Psoas muscle (tissue), 8 donors: ENCODE data around the gene KCTD2. TPM values are rescaled to one million over a fixed set of nuclear protein-coding genes. Genes with fewer than 3 reads are reported as not detected.
A peak's percentile ranks its signal among the peaks of the same experiment; 100 is the strongest.
"Not testable (repeated sequence)": the region's sequence is repeated elsewhere in the genome, so short reads cannot be mapped to it uniquely, and the experiment has no call there.

Experiments used
- ATAC-seq, 4 donors: fragments of 200-7000 bp; cut with Tn5 transposase; one replicate each; pipeline ENCODE4 v1.9.1; 2020; ENCODE audit warnings: moderate library complexity in 3 of 4, mild to moderate bottlenecking in 2 of 4
- DNase-seq, 2 donors: peaks; one replicate each; pipeline ENCODE4 v3.0.0-alpha.2; 2020
- H3K27ac ChIP-seq: fragments of 200-600 bp; one replicate; pipeline ENCODE4 v1.8.0; 2022
- H3K27me3 ChIP-seq, 3 donors: fragments of 200-600 bp in 1 of 3; one replicate each; pipeline versions ENCODE4 v1.6.1 to v1.8.0; 2013 to 2022; ENCODE audit warnings: low read length in 2 of 3, mild to moderate bottlenecking in 2 of 3, moderate library complexity in 1 of 3; ENCODE audit not compliant: insufficient read depth in 3 of 3
- H3K36me3 ChIP-seq, 2 donors: fragments of 200-600 bp in 1 of 2; one replicate each; pipeline versions ENCODE4 v1.6.1 to v1.8.0; 2013 to 2022; ENCODE audit warnings: low read depth in 1 of 2, mild to moderate bottlenecking in 1 of 2, moderate library complexity in 1 of 2; ENCODE audit not compliant: insufficient read depth in 1 of 2
- H3K4me1 ChIP-seq: fragments of 200-600 bp; one replicate; pipeline ENCODE4 v1.8.0; 2022
- H3K4me3 ChIP-seq: fragments of 200-600 bp; one replicate; pipeline ENCODE4 v1.8.0; 2022; ENCODE audit warnings: mild to moderate bottlenecking
- H3K9me3 ChIP-seq: fragments of 200-600 bp; one replicate; pipeline ENCODE4 v1.8.0; 2022
- CTCF ChIP-seq: fragments of 200-600 bp; IDR thresholded peaks from one replicate; pipeline ENCODE4 v1.8.0; 2022; ENCODE audit warnings: antibody characterized with exemption
- WGBS, 3 donors: extraction: QIAGEN DNeasy Blood & Tissue Kit; methylation state at CpG; one replicate each; pipeline versions ENCODE4 v1.1.6 to v1.1.7; 2013; 5-methylcytosine and 5-hydroxymethylcytosine counted together
- intact Hi-C, 2 donors: fragments of 100-400 bp; cut with DNase I; formaldehyde crosslinking; loops; one replicate each; pipeline versions ENCODE4 v1.11.0 to v1.14.2; 2022
- polyA plus RNA-seq, 3 donors: library from polyadenylated mRNA; stranded (reverse); fragments of 200-250 nt; gene quantifications; one replicate each; pipeline ENCODE4 v1.2.3, GENCODE V29; 2013
- total RNA-seq, 4 donors: library from RNA; stranded (reverse); fragmentation: NEBNext Ultra II Directional in 2 of 4; extraction: Animal tissue kit (Norgen Biotek cat#: 25700) in 2 of 4; gene quantifications; one replicate each; pipeline versions ENCODE4 v1.2.1 to v1.2.4, GENCODE V29; 2021 to 2023
- donor health status: healthy with polysubstance abuse.
- donor health status: DM: no; HTN: no; CAD: no; lungs with moderate emphysema.
- donor health status: Bipolar disorder and iron deficiency.
- donor health status: healthy.
- donor health status: DM: yes; HTN: yes; CAD: no.
- donor health status: DM: no; HTN: no; CAD: no.
- donor health status: DM: no; HTN: no; CAD: no.
- donor health status: DM: yes; HTN: yes; CAD: no.

KCTD2 gene
- total and polyA plus RNA-seq, 7 donors = 26.9 to 71.2 (median 34.5) TPM

DNA sequence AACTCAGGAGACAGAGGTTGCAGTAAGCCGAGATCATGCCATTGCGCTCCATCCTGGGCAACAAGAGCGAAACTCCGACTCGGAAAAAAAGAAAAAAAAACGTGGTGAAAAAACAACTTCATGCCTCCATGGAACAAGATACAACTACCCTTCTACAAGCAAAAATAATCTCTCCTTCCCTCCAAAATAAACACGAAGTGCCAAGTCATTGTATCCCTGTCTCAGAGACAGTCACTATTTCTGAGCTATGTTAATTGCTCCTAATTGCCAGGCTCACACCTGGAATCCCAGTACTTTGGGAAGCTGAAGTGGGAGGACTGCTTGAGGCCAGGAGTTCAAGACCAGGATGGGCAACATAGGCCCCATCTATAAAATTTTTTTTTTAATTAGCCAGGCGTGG is 21.7 kb downstream of the KCTD2 start:
- intact Hi-C loops = no loop called here
- H3K4me3 ChIP-seq = no peak overlapping the region
- no peak overlapping the region for H3K27ac ChIP-seq
- TF ChIP-seq CTCF = no peak
- no peaks in the 10 kb centered on the region for H3K27me3 ChIP-seq
- H3K4me1 ChIP-seq = peaks cover 2% of the 10 kb centered on the region
- no peak for ATAC-seq
- H3K36me3 ChIP-seq = peaks cover 0 to 19% of the 10 kb centered on the region in 2 donors
- H3K9me3 ChIP-seq = no peaks in the 10 kb centered on the region
- DNase-seq = no peak
- 82 to 86% (median 85%) methylated on average over 8 of the region's 8 CpGs for WGBS, 3 donors

GRCh38 chr17:75069783-75070182 is 22.8 kb downstream of the KCTD2 start:
- H3K27ac ChIP-seq = no peak overlapping the region
- no peak for ATAC-seq
- peak; percentile 16 for TF ChIP-seq CTCF
- H3K4me3 ChIP-seq = no peak overlapping the region
- intact Hi-C loops = no loop called here
- H3K9me3 ChIP-seq = no peaks in the 10 kb centered on the region
- DNase-seq = no peak
- H3K4me1 ChIP-seq = peaks cover 2% of the 10 kb centered on the region
- peaks cover 0 to 9% of the 10 kb centered on the region in 2 donors for H3K36me3 ChIP-seq
- WGBS, 3 donors = 92 to 96% (median 93%) methylated on average over 2 of the region's 2 CpGs
- no peaks in the 10 kb centered on the region for H3K27me3 ChIP-seq

- H3K4me3 ChIP-seq, H3K4me1 ChIP-seq, intact Hi-C loops, H3K36me3 ChIP-seq, H3K27me3 ChIP-seq, H3K9me3 ChIP-seq, DNase-seq: not testable (repeated sequence)
- ATAC-seq = peak in 3 of 4 donors; percentile 49 to 75 (median 59)
- WGBS, 3 donors = 68 to 74% (median 70%) methylated on average over 8 of the region's 8 CpGs
- peak overlapping the region; percentile 36 for H3K27ac ChIP-seq
Observed at GRCh38 chr17:75071478-75072271, 24.6 kb downstream of the KCTD2 start.

DNA sequence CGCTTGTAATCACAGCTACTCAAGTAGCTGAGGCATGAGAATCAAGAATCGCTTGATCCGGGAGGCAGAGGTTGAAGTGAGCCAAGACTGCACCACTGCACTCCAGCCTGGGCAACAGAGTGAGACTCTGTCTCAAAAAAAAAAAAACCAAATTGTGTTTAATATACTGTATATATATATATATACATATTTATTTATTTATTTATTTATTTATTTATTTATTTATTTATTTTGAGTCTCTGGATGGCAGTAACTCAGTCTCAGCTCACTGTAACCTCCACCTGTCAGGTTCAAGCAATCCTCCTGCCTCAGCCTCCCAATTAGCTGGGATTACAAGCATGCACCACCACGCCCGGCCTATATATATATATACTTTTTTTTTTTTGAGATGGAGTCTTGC is 25.9 kb downstream of the KCTD2 start:
- 91 to 100% (median 98%) methylated on average over 5 of the region's 5 CpGs for WGBS, 3 donors
- H3K9me3 ChIP-seq, H3K4me3 ChIP-seq, H3K36me3 ChIP-seq, H3K27me3 ChIP-seq, DNase-seq, intact Hi-C loops, ATAC-seq, H3K27ac ChIP-seq: not testable (repeated sequence)
- H3K4me1 ChIP-seq = peaks cover 11% of the 10 kb centered on the region

DNA sequence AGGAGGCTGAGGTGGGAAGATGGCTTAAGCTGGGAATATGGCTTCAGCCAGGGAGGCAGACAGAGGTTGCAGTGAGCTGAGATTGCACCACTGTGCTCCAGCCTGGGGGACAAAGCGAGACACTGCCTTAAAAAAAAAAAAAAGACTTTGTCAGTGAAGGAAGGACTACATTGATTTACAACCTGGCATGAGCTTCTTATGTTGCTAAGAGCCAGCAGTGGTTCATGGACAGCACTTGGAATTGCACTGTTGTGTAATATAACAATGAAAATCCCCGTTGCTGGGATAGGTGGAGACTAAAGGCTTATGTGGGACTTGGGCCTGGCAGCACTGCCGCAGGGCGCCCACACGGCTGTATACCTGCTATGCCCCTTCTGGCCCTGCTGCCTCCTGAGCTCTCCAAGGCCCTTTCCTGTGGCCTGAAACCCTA is 26.6 kb downstream of the KCTD2 start:
- Histone ChIP-seq H3K4me3 (no peak overlapping the region), H3K36me3 (no peaks in the 10 kb centered on the region), H3K9me3 (no peaks in the 10 kb centered on the region), H3K27ac (peak overlapping the region; percentile 53), H3K27me3 (no peaks in the 10 kb centered on the region), H3K4me1 (peaks cover 18% of the 10 kb centered on the region)
- WGBS, 3 donors = 43 to 52% (median 51%) methylated on average over 5 of the region's 5 CpGs
- TF ChIP-seq CTCF = no peak
- DNase-seq (peak in 1 of 2 donors; percentile 67), ATAC-seq (peak; percentile 37 to 52 (median 40))
- intact Hi-C loops = no loop called here
